Body of pancreas (tissue), 4 donors: ENCODE measurements around the gene SERPINA5. TPM values are rescaled to one million over a fixed set of nuclear protein-coding genes. Genes with fewer than 3 reads are reported as not detected.

Experiments
- ATAC-seq: fragments of 150-250 bp; one replicate; pipeline ENCODE4 v1.9.1; 2016
- DNase-seq, 4 donors: peaks; one replicate each; pipeline ENCODE4 v3.0.0-alpha.2; 2019
- H3K27ac ChIP-seq, 4 donors: fragments of 200-600 bp; sonication (generic); 1 replicate in 3 of 4; 2 replicates in 1 of 4; pipeline versions ENCODE4 v1.5.1 to v1.6.1; 2016 to 2019; ENCODE audit warnings: mild to moderate bottlenecking in 1 of 4, mixed read lengths in 1 of 4, moderate library complexity in 1 of 4
- H3K27me3 ChIP-seq, 2 donors: fragments of 200-600 bp; sonication (generic); one replicate each; pipeline ENCODE4 v1.6.0; 2016; ENCODE audit warnings: mild to moderate bottlenecking in 1 of 2
- H3K36me3 ChIP-seq, 2 donors: fragments of 200-600 bp; sonication (generic); replicated peaks in 1 of 2; 2 replicates each; pipeline ENCODE4 v1.5.1; 2016; ENCODE audit warnings: low read depth in 2 of 2; ENCODE audit not compliant: insufficient read depth in 1 of 2
- H3K4me1 ChIP-seq: fragments of 200-600 bp; sonication (generic); one replicate; pipeline ENCODE4 v1.6.0; 2016
- H3K4me3 ChIP-seq, 2 donors: fragments of 200-600 bp; sonication (generic); 1 replicate in 1 of 2; 2 replicates in 1 of 2; pipeline ENCODE4 v1.5.1; 2016 to 2019
- H3K9me3 ChIP-seq, 3 donors: fragments of 200-600 bp; sonication (generic); 1 replicate in 2 of 3; 2 replicates in 1 of 3; pipeline ENCODE4 v1.5.1; 2016
- POLR2A ChIP-seq, 3 donors: fragments of 450-650 bp; IDR thresholded peaks; one replicate each; pipeline ENCODE4 v1.6.1; 2016; ENCODE audit warnings: antibody characterized with exemption in 3 of 3, mild to moderate bottlenecking in 2 of 3
- WGBS, 2 donors: methylation state at CpG; one replicate each; pipeline ENCODE4 v1.1.5; 2017; 5-methylcytosine and 5-hydroxymethylcytosine counted together
- intact Hi-C: fragments of 100-400 bp; cut with DNase I; formaldehyde crosslinking; loops from one replicate; pipeline ENCODE4 v1.15.1; 2023
- total RNA-seq, 2 donors: library from RNA; depleted of rRNA; stranded (reverse); fragments of >200 nt; gene quantifications; one replicate each; pipeline ENCODE4 v1.1.0, GENCODE V29; 2016
- TF ChIP-seq, protein P1 (sequence below), 7 experiments: fragments of 450-650 bp in 4 of 7; fragments of 200-600 bp in 3 of 7; sonication (generic) in 3 of 7; IDR thresholded peaks; one replicate each; pipeline ENCODE4 v1.5.1; 2016 to 2019; ENCODE audit warnings: antibody characterized with exemption in 7 of 7

SERPINA5 gene
- total RNA-seq, 2 donors from 2014 or later, result 76.0 to 101 TPM

DNA sequence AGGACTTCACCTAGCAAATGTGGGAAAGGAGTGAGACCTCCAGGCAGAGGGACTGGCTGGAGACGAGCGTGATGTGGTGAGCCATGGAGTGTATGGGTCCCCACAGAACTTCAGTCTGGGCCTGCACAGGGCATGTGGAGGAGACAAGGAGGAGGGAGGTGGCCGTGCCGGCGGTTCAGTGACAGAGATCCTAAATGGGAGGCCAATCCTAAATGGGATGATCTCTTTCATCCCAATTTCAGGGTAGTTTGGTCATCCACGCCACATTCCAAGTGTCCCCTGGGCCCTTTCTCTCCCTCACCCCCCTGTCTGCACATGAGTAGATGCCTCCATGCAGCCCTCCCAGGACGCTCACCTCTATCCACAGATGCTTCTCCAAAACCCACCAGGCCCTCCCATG is 13.2 kb downstream of the SERPINA5 start:
- H3K4me3 ChIP-seq, result no peak overlapping the region
- H3K27ac ChIP-seq, result peak overlapping the region in 3 of 4 donors; percentile 54 to 99 (median 59)
- TF ChIP-seq, protein P1, sequence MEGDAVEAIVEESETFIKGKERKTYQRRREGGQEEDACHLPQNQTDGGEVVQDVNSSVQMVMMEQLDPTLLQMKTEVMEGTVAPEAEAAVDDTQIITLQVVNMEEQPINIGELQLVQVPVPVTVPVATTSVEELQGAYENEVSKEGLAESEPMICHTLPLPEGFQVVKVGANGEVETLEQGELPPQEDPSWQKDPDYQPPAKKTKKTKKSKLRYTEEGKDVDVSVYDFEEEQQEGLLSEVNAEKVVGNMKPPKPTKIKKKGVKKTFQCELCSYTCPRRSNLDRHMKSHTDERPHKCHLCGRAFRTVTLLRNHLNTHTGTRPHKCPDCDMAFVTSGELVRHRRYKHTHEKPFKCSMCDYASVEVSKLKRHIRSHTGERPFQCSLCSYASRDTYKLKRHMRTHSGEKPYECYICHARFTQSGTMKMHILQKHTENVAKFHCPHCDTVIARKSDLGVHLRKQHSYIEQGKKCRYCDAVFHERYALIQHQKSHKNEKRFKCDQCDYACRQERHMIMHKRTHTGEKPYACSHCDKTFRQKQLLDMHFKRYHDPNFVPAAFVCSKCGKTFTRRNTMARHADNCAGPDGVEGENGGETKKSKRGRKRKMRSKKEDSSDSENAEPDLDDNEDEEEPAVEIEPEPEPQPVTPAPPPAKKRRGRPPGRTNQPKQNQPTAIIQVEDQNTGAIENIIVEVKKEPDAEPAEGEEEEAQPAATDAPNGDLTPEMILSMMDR (IDR thresholded peaks at IDR 0.05), result no peak
- no peak for TF ChIP-seq POLR2A (IDR thresholded peaks at IDR 0.05)
- no peak for DNase-seq
- H3K4me1 ChIP-seq, result peaks cover 69% of the 10 kb centered on the region
- no peak for ATAC-seq
- intact Hi-C loops, result no loop called here
- WGBS, 2 donors, result 96 to 97% methylated on average over 7 of the region's 7 CpGs
- H3K27me3 ChIP-seq, result no peaks in the 10 kb centered on the region
- H3K9me3 ChIP-seq, result no peaks in the 10 kb centered on the region
- H3K36me3 ChIP-seq, result no peaks in the 10 kb centered on the region

DNA sequence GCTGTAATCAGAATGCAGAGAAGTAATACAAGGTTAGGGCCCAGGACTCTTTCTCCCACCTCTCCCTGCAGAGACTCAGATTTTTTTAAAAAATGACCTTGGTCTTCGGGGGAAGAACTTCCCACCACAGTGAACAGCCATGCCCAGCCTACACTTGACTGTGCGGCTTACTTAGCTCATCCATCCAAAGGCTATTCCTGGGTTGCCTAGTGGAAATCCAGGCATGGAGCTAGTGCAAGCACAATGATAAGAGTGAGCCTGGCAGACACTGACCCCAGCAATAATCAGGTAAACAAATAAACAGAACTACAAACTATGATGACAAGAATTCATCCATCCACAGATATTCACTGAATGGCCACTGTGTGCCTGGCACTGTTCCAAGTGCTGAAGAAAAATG is 14.7 kb downstream of the SERPINA5 start:
- H3K9me3 ChIP-seq, result no peaks in the 10 kb centered on the region
- intact Hi-C loops, result no loop called here
- ATAC-seq (no peak), DNase-seq (no peak)
- TF ChIP-seq POLR2A (IDR thresholded peaks at IDR 0.05), result no peak
- TF ChIP-seq, protein P1 (IDR thresholded peaks at IDR 0.05), result no peak
- H3K4me3 ChIP-seq, result no peak overlapping the region
- H3K4me1 ChIP-seq, result peaks cover 84% of the 10 kb centered on the region
- H3K27me3 ChIP-seq, result no peaks in the 10 kb centered on the region
- WGBS, 2 donors, result 44 to 75% methylated on average over 2 of the region's 2 CpGs
- H3K27ac ChIP-seq, result peak overlapping the region in 2 of 4 donors; percentile 10 to 99
- no peaks in the 10 kb centered on the region for H3K36me3 ChIP-seq

DNA sequence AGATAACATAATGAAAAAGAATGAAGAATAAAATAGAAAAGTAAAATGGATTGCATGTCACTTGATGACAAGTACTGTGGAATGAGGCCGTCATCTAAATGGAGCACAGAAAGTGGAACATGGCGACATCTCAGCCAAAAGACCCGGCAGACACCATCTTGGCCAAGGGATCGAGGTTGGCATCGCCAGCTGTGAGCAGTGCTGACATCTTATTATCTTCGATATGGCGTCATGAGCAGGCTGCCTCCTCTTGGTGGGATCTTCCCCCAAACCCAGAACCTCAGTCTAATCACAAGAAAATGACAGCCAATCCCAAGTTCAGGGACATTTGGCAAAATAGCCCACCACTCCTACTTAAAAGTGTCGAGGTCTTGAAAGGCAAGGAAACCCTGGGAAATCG is 15.1 kb downstream of the SERPINA5 start:
- TF ChIP-seq POLR2A (IDR thresholded peaks at IDR 0.05), result no peak
- TF ChIP-seq, protein P1 (IDR thresholded peaks at IDR 0.05), result no peak
- H3K27me3 ChIP-seq, result no peaks in the 10 kb centered on the region
- peaks cover 86% of the 10 kb centered on the region for H3K4me1 ChIP-seq
- H3K4me3 ChIP-seq, result no peak overlapping the region
- DNase-seq (no peak), ATAC-seq (no peak)
- 82 to 92% methylated on average over 9 of the region's 9 CpGs for WGBS, 2 donors
- peak overlapping the region in 3 of 4 donors; percentile 10 to 99 (median 94) for H3K27ac ChIP-seq
- H3K36me3 ChIP-seq, result no peaks in the 10 kb centered on the region
- H3K9me3 ChIP-seq, result no peaks in the 10 kb centered on the region
- intact Hi-C loops, result no loop called here

DNA sequence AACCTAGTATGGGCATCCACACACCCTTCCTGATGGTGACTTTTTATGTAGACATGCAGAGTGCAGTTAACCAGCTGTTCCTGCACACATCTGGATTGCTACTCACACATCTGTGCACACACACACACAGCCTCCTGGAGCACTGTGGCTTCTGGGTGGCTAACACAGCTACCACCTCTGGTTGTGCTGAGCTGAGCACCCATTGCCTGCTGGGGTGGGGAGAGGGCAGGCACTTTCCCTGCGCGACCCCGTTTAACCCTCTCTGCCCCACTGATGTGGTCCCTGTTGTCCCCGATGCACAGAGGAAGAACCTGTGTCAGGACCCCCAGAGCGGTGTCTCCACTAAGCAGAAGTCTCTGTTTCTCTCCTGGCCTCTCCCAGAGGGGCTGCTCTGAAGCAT is 16.6 kb downstream of the SERPINA5 start:
- Histone ChIP-seq H3K36me3 (no peaks in the 10 kb centered on the region), H3K4me1 (peaks cover 96% of the 10 kb centered on the region), H3K27ac (peak overlapping the region; percentile 94 to 99 (median 98)), H3K9me3 (no peaks in the 10 kb centered on the region), H3K27me3 (no peaks in the 10 kb centered on the region), H3K4me3 (no peak overlapping the region)
- WGBS, 2 donors, result 73 to 80% methylated on average over 4 to 5 of the region's 5 CpGs
- intact Hi-C loops, result no loop called here
- no peak for TF ChIP-seq POLR2A (IDR thresholded peaks at IDR 0.05)
- TF ChIP-seq, protein P1 (IDR thresholded peaks at IDR 0.05), result no peak
- ATAC-seq (no peak), DNase-seq (no peak)

DNA sequence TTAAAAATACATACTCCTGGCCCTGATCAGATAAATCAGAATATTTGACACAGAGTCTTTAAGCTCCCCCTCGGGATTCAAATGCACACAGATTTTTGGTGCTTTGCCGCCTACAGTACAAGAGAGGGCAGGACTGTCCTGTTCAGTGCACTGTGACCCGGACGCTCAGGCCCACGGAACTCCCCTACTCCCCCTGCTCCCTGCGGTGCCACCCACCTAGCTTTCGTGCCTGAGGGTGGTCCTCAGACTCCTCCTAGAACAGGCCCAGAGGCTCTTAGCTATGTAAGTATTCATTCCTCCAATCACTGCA is 17.2 kb downstream of the SERPINA5 start:
- TF ChIP-seq, protein P1 (IDR thresholded peaks at IDR 0.05), result no peak
- Histone ChIP-seq H3K27ac (peak overlapping the region; percentile 94 to 99 (median 98)), H3K9me3 (no peaks in the 10 kb centered on the region), H3K27me3 (no peaks in the 10 kb centered on the region), H3K4me3 (no peak overlapping the region), H3K36me3 (no peaks in the 10 kb centered on the region), H3K4me1 (peaks cover 89% of the 10 kb centered on the region)
- intact Hi-C loops, result no loop called here
- DNase-seq (no peak), ATAC-seq (no peak)
- WGBS, 2 donors, result 51 to 60% methylated on average over 7 of the region's 7 CpGs
